ENCODE data around the gene MRPS21.

Gene MRPS21

GRCh38 chr1:150321826-150322166 is 28.1 kb downstream of the MRPS21 start:
- Histone ChIP-seq H3K79me2 (ENCODE audit: low read length) (peaks cover 47% of the 10 kb centered on the region), H2AFZ (ENCODE audit: low read depth, low read length) (peak overlapping the region; percentile 64; the same call in 1 of the 2 replicates)

GRCh38 chr1:150322310-150322709 is 28.6 kb downstream of the MRPS21 start:
- no peaks in the 10 kb centered on the region for H3K27me3 ChIP-seq (ENCODE audit: low read depth, low read length)
- H3K9me3 ChIP-seq (ENCODE audit: insufficient read depth, low read length) = no peaks in the 10 kb centered on the region
- H3K79me2 ChIP-seq (ENCODE audit: low read length) = peaks cover 48% of the 10 kb centered on the region
- H3K4me3 ChIP-seq (ENCODE audit: low read length) = peak overlapping the region; percentile 92
- H3K4me1 ChIP-seq (ENCODE audit: low read length) = peaks cover 10% of the 10 kb centered on the region
- TF ChIP-seq CTCF (IDR thresholded peaks at IDR 0.05; ENCODE audit: low read depth, low read length) (no peak), EZH2phosphoT487 (IDR thresholded peaks at IDR 0.05; ENCODE audit: low read depth) (no peak)
- H3K36me3 ChIP-seq (replicated peaks; ENCODE audit: low read depth, low read length) = peaks cover 30% of the 10 kb centered on the region
- peak overlapping the region; percentile 96 for H3K4me2 ChIP-seq (ENCODE audit: low read length)
- H3K9ac ChIP-seq (ENCODE audit: low read length) = peak overlapping the region; percentile 97
- H4K20me1 ChIP-seq (ENCODE audit: insufficient read depth, low read length) = peaks cover 15% of the 10 kb centered on the region
- peak overlapping the region; percentile 79 for H3K27ac ChIP-seq (ENCODE audit: low read length)
- no peak overlapping the region for H2AFZ ChIP-seq (ENCODE audit: low read depth, low read length)

More at GRCh38 chr1:150321826-150322166, 28.1 kb downstream of the MRPS21 start:
- Histone ChIP-seq H3K36me3 (replicated peaks; ENCODE audit: low read depth, low read length) (peaks cover 27% of the 10 kb centered on the region), H3K27me3 (ENCODE audit: low read depth, low read length) (no peaks in the 10 kb centered on the region), H3K9me3 (ENCODE audit: insufficient read depth, low read length) (no peaks in the 10 kb centered on the region), H3K27ac (ENCODE audit: low read length) (peak overlapping the region; percentile 79), H3K9ac (ENCODE audit: low read length) (peak overlapping the region; percentile 97), H3K4me1 (ENCODE audit: low read length) (peaks cover 10% of the 10 kb centered on the region), H3K4me3 (ENCODE audit: low read length) (peak overlapping the region; percentile 92), H4K20me1 (ENCODE audit: insufficient read depth, low read length) (peaks cover 15% of the 10 kb centered on the region), H3K4me2 (ENCODE audit: low read length) (peak overlapping the region; percentile 96)
- TF ChIP-seq EZH2phosphoT487 (IDR thresholded peaks at IDR 0.05; ENCODE audit: low read depth) = no peak
- no peak for TF ChIP-seq CTCF (IDR thresholded peaks at IDR 0.05; ENCODE audit: low read depth, low read length)

- Histone ChIP-seq H3K36me3 (replicated peaks; ENCODE audit: low read depth, low read length) (peaks cover 53% of the 10 kb centered on the region), H2AFZ (ENCODE audit: low read depth, low read length) (no peak overlapping the region), H4K20me1 (ENCODE audit: insufficient read depth, low read length) (no peaks in the 10 kb centered on the region), H3K9ac (ENCODE audit: low read length) (no peak overlapping the region), H3K79me2 (ENCODE audit: low read length) (peaks cover 5% of the 10 kb centered on the region), H3K4me2 (ENCODE audit: low read length) (no peak overlapping the region), H3K4me1 (ENCODE audit: low read length) (no peaks in the 10 kb centered on the region), H3K27me3 (ENCODE audit: low read depth, low read length) (no peaks in the 10 kb centered on the region), H3K27ac (ENCODE audit: low read length) (no peak overlapping the region), H3K4me3 (ENCODE audit: low read length) (no peak overlapping the region), H3K9me3 (ENCODE audit: insufficient read depth, low read length) (no peaks in the 10 kb centered on the region)
- TF ChIP-seq CTCF (IDR thresholded peaks at IDR 0.05; ENCODE audit: low read depth, low read length) (no peak), EZH2phosphoT487 (IDR thresholded peaks at IDR 0.05; ENCODE audit: low read depth) (no peak)
Measured at GRCh38 chr1:150332651-150333290, 39.1 kb downstream of the MRPS21 start.

GRCh38 chr1:150346316-150346715 is 52.7 kb downstream of the MRPS21 start:
- H3K4me3 ChIP-seq (ENCODE audit: low read length) = no peak overlapping the region
- H3K4me1 ChIP-seq (ENCODE audit: low read length) = no peaks in the 10 kb centered on the region
- no peaks in the 10 kb centered on the region for H4K20me1 ChIP-seq (ENCODE audit: insufficient read depth, low read length)
- H3K79me2 ChIP-seq (ENCODE audit: low read length) = no peaks in the 10 kb centered on the region
- no peaks in the 10 kb centered on the region for H3K9me3 ChIP-seq (ENCODE audit: insufficient read depth, low read length)
- H3K4me2 ChIP-seq (ENCODE audit: low read length) = no peak overlapping the region
- H3K27ac ChIP-seq (ENCODE audit: low read length) = no peak overlapping the region
- TF ChIP-seq EZH2phosphoT487 (IDR thresholded peaks at IDR 0.05; ENCODE audit: low read depth) (no peak), CTCF (IDR thresholded peaks at IDR 0.05; ENCODE audit: low read depth, low read length) (no peak)
- no peaks in the 10 kb centered on the region for H3K27me3 ChIP-seq (ENCODE audit: low read depth, low read length)
- no peak overlapping the region for H3K9ac ChIP-seq (ENCODE audit: low read length)
- H3K36me3 ChIP-seq (replicated peaks; ENCODE audit: low read depth, low read length) = peaks cover 56% of the 10 kb centered on the region
- H2AFZ ChIP-seq (ENCODE audit: low read depth, low read length) = no peak overlapping the region
